HG02763 (cell line): Measurements from ENCODE around the gene ACACA.
"Not testable (repeated sequence)": the region's sequence is repeated elsewhere in the genome, so short reads cannot be mapped to it uniquely, and the experiment has no call there.

Experiments
- ATAC-seq: cut with Tn5 transposase; IDR thresholded peaks from one replicate; pipeline ENCODE4 v1.9.1; 2021; ENCODE audit warnings: mild to moderate bottlenecking, moderate library complexity; ENCODE audit not compliant: unreplicated experiment

The ACACA gene

GRCh38 chr17:37406635-37407461 lies at the start of gene ACACA, which contains the start of gene TADA2A:
TSS of gene ACACA (minus strand) at chr17:37406836. CDS start at chr17:37406299, 537 bp downstream.
TSS of gene TADA2A (plus strand) at chr17:37406886. CDS start at chr17:37411366, 4,480 bp downstream.
- peak; percentile 74 for ATAC-seq

DNA sequence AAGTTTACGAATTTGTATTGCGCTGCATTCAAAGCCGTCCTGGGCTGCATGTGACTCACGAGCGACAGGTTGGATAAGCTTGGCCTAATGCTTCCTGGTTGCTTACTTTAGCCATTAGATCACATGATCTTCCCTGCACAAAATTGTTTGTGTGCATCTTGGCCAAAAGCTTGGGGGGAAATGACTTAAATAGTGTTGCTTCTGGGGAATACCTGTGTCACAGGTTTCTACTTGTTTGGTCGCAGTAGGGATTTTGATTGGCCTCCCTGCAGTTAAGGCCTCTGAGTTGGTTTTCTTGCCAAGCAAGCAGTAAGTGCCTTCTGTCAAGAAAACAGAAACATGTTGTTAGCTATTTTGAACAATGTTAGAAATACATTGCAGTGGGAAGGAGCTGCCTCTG lies 43.5 kb upstream of the ACACA start:
- ATAC-seq = no peak

DNA sequence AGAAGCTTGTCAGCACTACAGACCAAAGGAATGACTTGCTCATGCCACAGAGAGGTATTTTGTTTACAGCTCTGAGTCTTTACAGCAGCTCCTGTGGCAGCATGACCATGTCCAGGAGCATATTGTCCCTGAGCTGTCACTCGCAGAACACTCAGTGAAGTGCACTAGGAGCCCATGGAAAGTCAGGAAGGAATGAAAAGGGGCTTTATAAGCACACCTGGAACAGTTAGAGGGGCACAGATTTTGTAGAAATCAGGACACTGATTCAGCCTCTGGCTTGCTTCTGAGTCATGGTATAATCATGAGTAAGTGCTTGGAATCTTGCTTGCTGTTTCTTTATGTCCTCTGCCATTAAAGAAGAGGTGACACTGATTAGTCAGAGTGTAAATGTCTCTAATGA lies 41.0 kb upstream of the ACACA start:
- ATAC-seq = no peak

- ATAC-seq = no peak
Measured at GRCh38 chr17:37446027-37446426, 39.4 kb upstream of the ACACA start.

DNA sequence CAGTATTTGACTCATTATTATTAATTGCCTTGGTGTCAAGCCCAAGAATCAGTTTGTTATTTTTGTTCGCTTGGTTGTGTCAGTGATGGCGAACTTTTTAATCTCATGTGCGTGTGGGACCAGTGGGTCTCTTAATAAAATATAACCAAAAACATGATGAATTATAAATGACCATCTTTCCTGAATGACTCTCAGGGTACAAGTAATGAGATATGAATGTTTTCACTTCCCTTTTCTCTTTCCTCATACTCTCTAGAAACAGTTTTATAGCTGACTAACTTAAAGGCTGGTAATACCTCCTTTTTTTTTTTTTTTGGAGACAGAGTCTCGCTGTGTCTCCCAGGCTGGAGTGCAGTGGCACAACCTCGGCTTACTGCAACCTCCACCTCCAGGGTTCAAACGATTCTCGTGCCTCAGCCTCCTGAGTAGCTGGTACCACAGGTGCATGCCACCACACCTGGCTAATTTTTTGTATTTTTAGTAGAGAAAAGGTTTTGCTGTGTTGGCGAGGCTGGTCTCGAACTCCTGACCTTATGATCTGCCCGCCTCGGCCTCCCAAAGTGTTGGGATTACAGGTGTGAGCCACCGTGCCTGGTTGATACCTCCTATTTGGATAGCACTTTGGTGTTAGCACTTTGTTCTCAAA lies 34.9 kb upstream of the ACACA start:
- not testable (repeated sequence) for ATAC-seq

- ATAC-seq = no peak
Measured at GRCh38 chr17:37440424-37440823, 33.8 kb upstream of the ACACA start.

DNA sequence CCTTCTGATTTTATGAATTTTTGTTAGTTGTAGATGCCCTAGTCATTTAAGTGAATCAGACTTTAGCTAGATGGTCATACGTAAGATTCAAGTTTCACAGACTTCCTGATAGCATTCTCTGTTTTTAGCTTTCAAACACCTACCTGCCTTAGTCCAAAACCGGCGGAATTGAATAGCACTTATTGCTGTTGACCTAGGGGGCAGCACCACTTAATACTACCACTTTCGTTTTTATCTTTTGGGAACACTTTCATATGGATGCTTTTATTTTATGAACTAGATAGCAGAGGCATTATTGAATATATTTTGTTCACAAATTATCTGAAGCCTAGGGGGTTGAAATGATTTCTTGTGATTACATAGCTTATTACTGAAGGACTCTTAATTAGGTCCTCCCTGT lies 31.5 kb upstream of the ACACA start:
- no peak for ATAC-seq

DNA sequence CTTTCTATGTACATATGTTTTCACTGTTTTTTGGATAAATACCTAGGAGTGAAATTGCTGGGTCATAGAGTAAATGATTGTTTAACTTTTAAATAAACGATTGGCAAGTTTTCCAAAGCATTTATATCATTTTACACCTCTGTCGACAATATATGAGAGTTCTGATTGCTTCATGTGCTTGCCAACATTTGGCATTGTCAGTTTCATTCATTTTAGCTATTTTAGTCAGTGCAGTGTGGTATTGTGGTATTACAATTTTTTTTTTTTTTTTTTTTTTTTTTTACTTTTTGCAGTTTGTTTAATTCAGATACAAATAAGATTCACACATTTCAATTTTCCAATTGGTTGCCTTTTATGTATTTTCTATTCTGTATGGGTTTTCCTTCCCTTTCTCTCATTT lies 26.0 kb upstream of the ACACA start:
- ATAC-seq = no peak

GRCh38 chr17:37430051-37430627 lies 23.5 kb upstream of the ACACA start:
- ATAC-seq = no peak

- ATAC-seq = no peak
Measured at GRCh38 chr17:37429453-37429852, 22.8 kb upstream of the ACACA start.

DNA sequence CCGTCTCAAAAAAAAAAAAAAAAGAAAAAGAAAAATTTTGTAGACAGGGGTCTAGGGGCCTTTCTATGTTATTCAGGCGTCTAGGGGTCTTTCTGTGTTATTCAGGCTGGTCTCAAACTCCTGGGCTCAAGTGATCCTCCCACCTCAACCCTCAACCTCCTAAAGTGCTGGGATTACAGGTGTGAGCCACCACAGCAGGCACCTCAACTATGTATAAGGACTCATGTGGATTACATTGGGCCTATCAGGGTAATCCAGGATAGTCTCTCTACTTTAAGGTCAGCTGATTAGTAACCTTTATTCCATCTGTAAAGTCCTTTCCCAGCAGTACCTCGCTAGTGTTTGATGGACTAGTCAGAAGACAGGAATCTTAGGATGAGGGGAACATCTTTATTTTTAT lies 22.4 kb upstream of the ACACA start:
- ATAC-seq = no peak

- ATAC-seq = no peak
Measured at GRCh38 chr17:37425268-37425667, 18.6 kb upstream of the ACACA start.

DNA sequence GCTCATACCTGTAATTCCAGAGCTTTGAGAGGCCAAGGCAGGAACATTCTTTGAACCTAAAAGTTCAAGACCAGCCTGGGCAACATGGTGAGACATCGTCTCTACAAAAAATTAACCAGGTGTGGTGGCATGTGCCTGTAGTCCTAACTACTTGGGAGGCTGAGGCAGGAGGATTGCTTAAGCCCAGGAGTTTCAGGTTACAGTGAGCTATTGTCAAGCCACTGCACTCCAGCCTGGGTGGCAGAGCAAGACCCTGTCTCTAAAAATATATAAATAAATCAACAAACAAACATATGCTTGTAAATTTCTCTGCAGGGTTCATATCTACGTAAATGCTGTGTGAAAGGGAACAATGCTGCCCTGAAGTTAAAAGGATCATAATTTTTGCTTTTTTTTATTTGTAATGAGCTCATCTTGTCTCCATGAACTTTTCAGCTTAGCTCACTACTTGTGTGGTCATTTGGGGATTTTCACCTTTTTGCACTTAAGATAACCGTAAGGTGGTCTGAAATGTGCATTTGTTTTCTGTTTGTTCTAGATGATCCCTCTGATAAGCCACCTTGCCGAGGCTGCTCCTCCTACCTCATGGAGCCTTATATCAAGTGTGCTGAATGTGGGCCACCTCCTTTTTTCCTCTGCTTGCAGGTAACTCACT lies 16.5 kb upstream of the ACACA start:
- ATAC-seq = no peak

GRCh38 chr17:37417852-37418251 lies 11.2 kb upstream of the ACACA start:
- no peak for ATAC-seq

DNA sequence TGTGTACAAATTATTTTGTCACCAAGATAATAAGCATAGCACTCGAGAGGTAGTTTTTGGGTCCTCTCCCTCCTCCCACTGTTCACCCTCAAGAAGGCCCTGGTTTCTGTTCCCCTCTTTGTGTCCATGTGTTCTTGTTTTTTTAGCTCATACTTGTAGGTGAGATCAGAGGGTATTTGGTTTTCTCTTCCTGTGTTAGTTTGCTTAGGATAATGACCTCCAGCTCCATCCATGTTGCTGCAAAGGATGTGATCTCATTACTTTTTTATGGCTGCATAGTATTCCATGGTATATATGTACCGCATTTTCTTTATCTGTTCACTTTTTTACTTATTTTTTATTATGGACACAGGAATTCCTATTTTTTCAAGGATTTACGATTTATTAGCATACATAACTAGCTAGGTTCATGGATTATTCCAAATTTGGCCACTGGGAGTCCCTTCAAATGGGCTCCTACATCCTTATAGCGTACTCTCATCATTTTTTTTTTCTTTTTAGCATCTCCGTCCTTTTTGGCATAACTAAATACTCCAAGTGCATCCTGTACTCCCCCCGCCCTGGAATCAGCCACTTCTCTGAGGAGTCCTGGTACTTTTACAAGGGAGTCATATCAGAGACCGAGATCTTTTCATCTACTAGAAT lies 7.4 kb upstream of the ACACA start:
- no peak for ATAC-seq

- no peak for ATAC-seq
Measured at GRCh38 chr17:37410357-37410756, 3.7 kb upstream of the ACACA start.

- ATAC-seq = not testable (repeated sequence)
Measured at GRCh38 chr17:37408145-37408479, 1.5 kb upstream of the ACACA start.

GRCh38 chr17:37405955-37406634 lies 541 bp downstream of the ACACA start:
- ATAC-seq = peak; percentile 29

DNA sequence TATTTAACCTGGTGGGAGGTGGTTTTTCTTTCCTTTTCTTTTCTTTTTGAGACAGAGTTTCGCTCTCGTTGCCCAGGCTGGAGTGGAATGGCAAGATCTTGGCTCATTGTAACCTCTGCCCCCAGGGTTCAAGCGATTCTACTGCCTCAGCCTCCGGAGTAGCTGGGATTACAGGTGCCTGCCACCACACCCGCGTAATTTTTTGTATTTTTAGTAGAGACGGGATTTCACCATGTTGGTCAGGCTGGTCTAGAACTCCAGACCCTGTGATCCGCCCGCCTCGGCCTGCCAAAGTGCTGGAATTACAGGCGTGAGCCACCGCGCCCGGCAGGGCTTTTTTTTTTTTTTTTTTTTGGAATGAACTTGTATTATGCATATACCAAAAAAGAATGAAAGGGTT lies 1.1 kb downstream of the ACACA start:
- not testable (repeated sequence) for ATAC-seq

DNA sequence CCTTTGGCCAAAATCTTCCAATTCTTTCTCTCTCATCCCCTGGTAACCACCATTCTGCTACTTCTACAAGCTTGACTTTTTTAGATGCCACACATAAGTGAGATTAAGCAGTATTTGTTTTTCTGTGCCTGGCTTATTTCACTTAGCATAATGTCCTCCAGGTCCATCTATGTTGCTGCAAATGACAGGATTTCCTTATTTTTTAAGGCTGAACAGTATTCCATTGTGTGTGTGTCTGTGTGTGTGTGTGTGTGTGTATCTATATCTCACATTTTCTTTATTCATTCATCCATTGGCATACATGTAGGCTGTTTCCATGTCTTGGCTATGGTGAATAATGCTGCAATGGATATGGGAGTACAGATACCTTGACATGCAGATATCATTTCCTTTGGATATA lies 6.1 kb downstream of the ACACA start:
- no peak for ATAC-seq
